Measurements from ENCODE around the gene MCOLN1. TPM values are rescaled to one million over a fixed set of nuclear protein-coding genes. Genes with fewer than 3 reads are reported as not detected.

The MCOLN1 gene
- total and polyA plus RNA-seq, 2 of the 4 experiments (the other 2 are of a cell fraction): 3.4 to 19.6 TPM

DNA sequence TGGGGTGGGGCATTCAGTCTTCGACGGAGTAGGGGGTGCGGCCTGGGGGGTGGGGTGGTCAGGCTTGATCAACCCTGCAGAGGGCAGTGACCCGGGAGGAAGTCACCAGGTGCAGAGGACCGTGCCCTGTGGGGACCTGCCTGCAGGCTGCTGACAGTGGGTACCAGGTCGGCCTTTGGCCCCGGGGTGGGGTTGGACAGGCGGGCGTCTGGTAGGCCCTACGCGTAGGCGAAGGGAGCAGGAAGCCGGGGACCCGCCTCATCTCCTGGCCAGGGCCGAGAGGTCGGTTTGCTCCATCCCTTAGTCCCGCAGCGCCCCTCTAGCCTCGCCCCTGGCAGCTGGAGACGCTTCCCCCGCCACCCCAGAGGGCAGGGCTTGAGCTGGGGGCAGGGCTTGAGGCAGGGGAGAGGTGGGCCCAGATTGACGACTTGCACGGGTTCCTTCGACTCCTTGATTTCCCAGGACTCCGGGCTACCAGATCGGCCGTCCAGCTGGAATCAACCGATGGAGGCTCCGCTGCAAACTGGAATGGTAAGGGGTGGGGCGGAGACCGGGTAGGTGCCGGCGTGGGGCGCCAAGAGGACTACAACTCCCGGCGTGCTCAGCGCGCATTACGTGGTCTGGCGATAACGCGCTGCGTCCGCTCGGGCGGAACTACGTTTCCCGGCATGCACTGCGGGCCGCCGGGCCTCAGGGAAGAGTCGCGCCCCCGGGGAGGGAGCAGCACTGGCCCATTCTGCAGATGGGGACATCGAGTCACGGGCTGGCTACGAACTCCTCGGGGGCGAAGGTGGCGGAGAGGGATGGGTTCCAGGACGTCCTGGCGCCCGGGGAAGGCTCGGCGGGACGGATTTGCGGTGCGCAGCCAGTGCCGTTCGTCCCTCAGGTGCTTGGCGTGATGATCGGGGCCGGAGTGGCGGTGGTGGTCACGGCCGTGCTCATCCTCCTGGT is 12.9 kb downstream of the MCOLN1 start, which contains the start of gene PNPLA6:
PNPLA6 (plus strand) TSS at position 671 of the 951 bp plus-strand sequence; CDS start at position 743, 72 bp downstream.
- peak; percentile 92 for TF ChIP-seq RCOR1 (IDR thresholded peaks at IDR 0.05; ENCODE audit: insufficient replicate concordance, low read length)
- no peak for TF ChIP-seq BHLHE40 (IDR thresholded peaks at IDR 0.05; ENCODE audit: low read depth, low read length)
- no peak for TF ChIP-seq CEBPB (IDR thresholded peaks at IDR 0.05; ENCODE audit: low read depth, low read length)
- TF ChIP-seq MAZ (IDR thresholded peaks at IDR 0.05; ENCODE audit: borderline replicate concordance, low read depth, low read length): peak; percentile 93
- peak; percentile 74; the same call in 1 of the 2 replicates for TF ChIP-seq MXI1 (IDR thresholded peaks at IDR 0.05; ENCODE audit: borderline replicate concordance, low read depth, low read length)
- TF ChIP-seq, protein P1, sequence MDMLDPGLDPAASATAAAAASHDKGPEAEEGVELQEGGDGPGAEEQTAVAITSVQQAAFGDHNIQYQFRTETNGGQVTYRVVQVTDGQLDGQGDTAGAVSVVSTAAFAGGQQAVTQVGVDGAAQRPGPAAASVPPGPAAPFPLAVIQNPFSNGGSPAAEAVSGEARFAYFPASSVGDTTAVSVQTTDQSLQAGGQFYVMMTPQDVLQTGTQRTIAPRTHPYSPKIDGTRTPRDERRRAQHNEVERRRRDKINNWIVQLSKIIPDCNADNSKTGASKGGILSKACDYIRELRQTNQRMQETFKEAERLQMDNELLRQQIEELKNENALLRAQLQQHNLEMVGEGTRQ (IDR thresholded peaks at IDR 0.05; ENCODE audit: low read depth, low read length): no peak
- Histone ChIP-seq H3K4me2 (ENCODE audit: low read depth, low read length) (peak within 1 kb of the TSS; percentile 94), H3K27ac (ENCODE audit: insufficient read depth, low read length) (peak within 1 kb of the TSS; percentile 80), H2AK9ac (replicated peaks; ENCODE audit: low read depth, low read length, poor library complexity) (peak within 1 kb of the TSS; percentile 97), H2BK15ac (ENCODE audit: low read depth, low read length) (no peak within 1 kb of the TSS), H2AK5ac (ENCODE audit: low read depth, low read length) (peak within 1 kb of the TSS; percentile 59), H3K23ac (ENCODE audit: low read depth, low read length) (peak within 1 kb of the TSS; percentile 54), H3K4ac (ENCODE audit: low read depth, low read length) (peak within 1 kb of the TSS; percentile 90), H2BK5ac (ENCODE audit: low read depth, low read length, poor library complexity, severe bottlenecking) (peak within 1 kb of the TSS; percentile 66), H3K56ac (ENCODE audit: extremely low read depth, insufficient read depth, low read length) (peak within 1 kb of the TSS; percentile 32), H2BK20ac (ENCODE audit: low read depth, low read length) (no peak within 1 kb of the TSS), H3K27me3 (ENCODE audit: control insufficient read depth, insufficient read depth, low read length) (no peaks in the 10 kb centered on the region), H2BK120ac (ENCODE audit: low read depth, low read length) (peak within 1 kb of the TSS; percentile 66; the same call in 1 of the 2 replicates), H3K4me1 (ENCODE audit: control insufficient read depth, insufficient read depth, low read length) (peaks cover 10% of the 10 kb centered on the region), H4K8ac (ENCODE audit: low read depth in 2 of 2, low read length in 2 of 2) (peak within 1 kb of the TSS; percentile 50 to 86), H3K14ac (replicated peaks; ENCODE audit: low read depth, low read length) (peak within 1 kb of the TSS; percentile 88), H3K4me3 (ENCODE audit: insufficient read depth, low read depth, low read length) (peak within 1 kb of the TSS; percentile 55), H2AFZ (replicated peaks; ENCODE audit: low read length, poor library complexity) (peak within 1 kb of the TSS; percentile 92), H3K9me1 (ENCODE audit: insufficient read depth, low read length) (peaks cover 7% of the 10 kb centered on the region), H3K18ac (ENCODE audit: low read depth, low read length) (peak within 1 kb of the TSS; percentile 21; the same call in 1 of the 2 replicates), H3K9me3 (ENCODE audit: control insufficient read depth, insufficient read depth, low read length) (no peaks in the 10 kb centered on the region), H4K5ac (ENCODE audit: low read depth, low read length) (peak within 1 kb of the TSS; percentile 75), H3K79me1 (ENCODE audit: low read depth in 1 of 2, low read length in 2 of 2) (peaks cover 8 to 16% of the 10 kb centered on the region in 2 experiments; a peak in 2 of 4 replicates), H3K36me3 (ENCODE audit: control insufficient read depth, insufficient read depth, low read length) (peaks cover 7% of the 10 kb centered on the region), H3K9ac (ENCODE audit: low read depth, low read length) (peak within 1 kb of the TSS; percentile 57), H4K20me1 (ENCODE audit: insufficient read depth, low read length) (no peaks in the 10 kb centered on the region), H4K91ac (ENCODE audit: insufficient read depth, low read depth, low read length) (peak within 1 kb of the TSS; percentile 83)
- intact Hi-C loops (cut with micrococcal nuclease) (no loop called here), in situ Hi-C loops (cut with MboI; ENCODE audit: low sequenced_read_pairs) (no loop called here), dilution Hi-C loops (cut with HindIII; ENCODE audit: low sequenced_read_pairs, unreplicated experiment) (no loop called here)
- CTCF ChIA-PET: interaction anchor here (1.2 to 1.9 kb wide), 2 partner anchors 139 to 180 kb away, joined by 4 to 9 read pairs; no protein-coding TSS in a partner anchor
- peak; percentile 92 for DNase-seq
- peak; percentile 77 for ATAC-seq (ENCODE audit: low read depth)
- WGBS, 2 experiments (ENCODE audit: extremely low coverage in 2 of 2, insufficient read length in 1 of 2): 0% methylated on average over 39 of the region's 76 CpGs; no CpG with 5 or more reads in 1 of the 2 experiments
- no TSS peak for BruUV-seq (replicated peaks)
- POLR2A ChIA-PET (ENCODE audit: unreplicated experiment): no interaction called here

Measured in IMR-90 (cell line).